Measurements from ENCODE around the gene TRPV5.

Gene TRPV5

DNA sequence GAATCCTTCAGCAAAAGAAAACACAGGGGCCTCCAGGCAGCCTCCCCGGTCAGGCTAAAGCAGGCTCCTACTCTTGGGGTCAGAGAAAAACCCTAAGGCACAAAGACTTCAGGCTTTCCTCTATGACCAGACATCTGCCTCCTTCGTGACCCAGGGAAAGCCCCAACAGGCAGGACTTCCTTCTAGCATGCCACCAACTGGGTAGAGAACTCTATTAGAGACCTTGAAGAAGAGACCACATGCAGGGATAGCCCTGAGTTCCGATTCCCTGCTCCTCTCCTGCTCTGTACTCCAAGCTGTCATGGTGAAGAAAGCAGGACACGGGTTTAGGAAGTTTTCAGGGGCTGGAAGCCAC, 49.3 kb downstream of the TRPV5 start:
- no peak for DNase-seq

- DNase-seq, result no peak
Observed at GRCh38 chr7:142883571-142884285, 49.8 kb downstream of the TRPV5 start.

DNA sequence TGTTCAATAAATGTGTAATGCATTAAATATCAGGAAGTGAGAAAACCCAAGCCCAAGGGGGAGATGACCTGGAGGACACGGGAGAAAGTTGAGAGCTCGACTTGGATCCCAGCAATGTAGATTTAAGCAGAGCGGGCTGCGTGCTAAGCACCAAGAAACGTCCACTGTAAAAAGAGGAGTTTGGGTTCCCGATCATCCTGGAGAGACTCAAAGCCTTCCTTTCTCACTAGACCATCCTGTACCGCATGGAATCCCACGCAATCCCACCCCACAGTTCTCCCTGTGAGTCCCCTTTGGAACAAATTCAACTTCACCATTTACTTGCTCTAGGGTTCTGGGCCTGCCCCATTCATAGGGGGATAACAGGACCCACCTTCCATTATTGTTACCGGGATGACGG, 50.4 kb downstream of the TRPV5 start:
- DNase-seq, result no peak

GRCh38 chr7:142882338-142882678, 51.2 kb downstream of the TRPV5 start:
- DNase-seq, result no peak

DNA sequence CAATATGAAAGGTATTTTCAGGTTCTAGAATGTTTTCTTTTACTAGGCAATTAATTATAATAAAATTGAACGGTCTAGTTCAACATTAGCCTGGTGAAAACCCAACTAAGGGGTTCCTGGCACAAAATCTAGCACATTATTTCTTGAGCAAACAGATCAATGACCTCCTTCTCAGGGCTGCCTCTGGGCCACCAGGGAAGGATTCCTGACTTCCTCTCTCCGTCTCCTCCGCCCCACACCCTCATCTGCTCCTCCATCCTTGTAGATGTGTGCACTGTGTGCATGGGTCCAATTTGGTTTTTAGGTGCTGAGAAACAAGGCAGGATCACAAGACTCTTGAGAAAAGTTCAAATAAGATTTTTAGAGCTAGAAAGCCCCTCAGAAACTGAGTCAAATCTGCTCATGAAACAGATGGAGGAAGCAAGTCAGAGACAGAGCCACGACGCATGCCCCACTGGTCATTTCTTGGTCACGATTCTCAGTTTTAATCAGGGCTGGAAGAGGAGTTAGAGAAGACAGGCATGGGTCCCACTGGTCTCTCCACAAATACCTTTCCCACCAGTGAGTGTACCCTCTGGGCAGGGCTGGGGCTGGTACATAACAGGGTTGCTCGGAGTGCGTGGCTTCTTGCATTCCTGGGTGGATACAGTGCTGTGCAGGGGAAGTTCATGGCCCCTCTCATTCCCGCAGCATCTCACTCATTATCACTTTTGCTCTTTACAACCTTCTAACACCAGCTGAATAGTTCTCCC, 51.8 kb downstream of the TRPV5 start:
- no peak for DNase-seq

- DNase-seq, result peak; percentile 44
Observed at GRCh38 chr7:142880876-142881505, 52.6 kb downstream of the TRPV5 start.

GRCh38 chr7:142879060-142879459, 54.5 kb downstream of the TRPV5 start:
- no peak for DNase-seq

DNA sequence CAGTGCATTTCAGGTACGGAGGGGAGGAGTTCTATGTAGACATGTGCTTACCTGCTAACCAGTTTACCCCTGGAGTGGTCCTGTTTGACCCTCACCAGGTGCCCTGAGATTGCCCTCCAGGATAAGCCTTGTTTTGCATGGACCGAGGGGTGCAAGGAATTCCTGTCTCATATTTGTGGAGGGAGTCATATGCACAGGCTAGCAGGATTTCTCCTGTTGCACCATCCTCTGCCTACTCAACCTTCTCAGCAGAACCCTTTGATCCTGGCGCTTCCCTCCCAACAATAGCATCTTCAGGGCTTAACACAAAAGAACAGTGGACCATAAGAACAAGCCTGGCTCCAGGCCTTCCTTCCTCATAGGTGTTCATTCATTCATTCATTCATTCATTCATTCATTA, 55.2 kb downstream of the TRPV5 start:
- DNase-seq, result no peak

- DNase-seq, result no peak
Observed at GRCh38 chr7:142876991-142877910, 56.3 kb downstream of the TRPV5 start.

- no peak for DNase-seq
Observed at GRCh38 chr7:142876236-142876960, 57.1 kb downstream of the TRPV5 start.

DNA sequence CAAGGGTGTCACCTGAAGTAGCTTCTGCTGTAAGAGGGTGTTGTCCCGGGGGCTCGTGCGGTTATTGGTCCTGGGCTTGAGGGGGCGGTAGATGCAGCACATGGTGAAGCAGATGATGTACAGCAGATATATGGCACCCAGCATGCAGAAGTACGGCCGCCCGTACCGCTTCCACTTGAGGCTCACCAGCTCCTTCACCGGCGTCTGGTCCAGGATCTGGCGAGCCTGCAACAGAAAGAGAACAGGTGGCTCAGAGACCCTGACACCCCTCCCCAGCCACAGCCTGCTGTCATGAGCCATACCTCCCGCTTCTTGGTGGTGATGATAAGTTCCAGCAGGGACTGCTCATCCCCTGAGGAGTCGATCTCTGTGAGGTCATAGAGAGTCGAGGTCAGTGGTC, 58.1 kb downstream of the TRPV5 start:
- DNase-seq, result no peak

- no peak for DNase-seq
Observed at GRCh38 chr7:142874837-142875236, 58.7 kb downstream of the TRPV5 start.

DNA sequence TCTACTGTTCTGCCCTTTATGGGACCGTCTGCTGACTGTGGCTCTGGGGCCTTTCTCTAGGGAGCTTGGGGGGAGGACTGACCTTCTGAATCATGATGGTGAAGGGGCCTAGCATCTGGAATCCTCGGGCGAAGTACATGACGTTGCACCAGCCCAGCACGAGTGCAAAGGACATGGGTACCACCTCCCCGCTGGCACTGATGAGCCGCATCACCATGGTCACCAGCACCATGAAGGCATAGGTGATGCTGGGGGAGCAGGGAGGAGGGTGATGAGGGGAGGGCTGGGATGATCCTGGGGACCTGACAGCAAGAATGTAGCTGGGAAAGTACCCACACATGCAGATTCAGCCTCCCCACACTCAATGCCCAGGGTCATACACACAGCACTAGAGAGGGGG, 59.1 kb downstream of the TRPV5 start:
- DNase-seq, result no peak

- DNase-seq, result no peak
Observed at GRCh38 chr7:142873871-142874270, 59.7 kb downstream of the TRPV5 start.

DNA sequence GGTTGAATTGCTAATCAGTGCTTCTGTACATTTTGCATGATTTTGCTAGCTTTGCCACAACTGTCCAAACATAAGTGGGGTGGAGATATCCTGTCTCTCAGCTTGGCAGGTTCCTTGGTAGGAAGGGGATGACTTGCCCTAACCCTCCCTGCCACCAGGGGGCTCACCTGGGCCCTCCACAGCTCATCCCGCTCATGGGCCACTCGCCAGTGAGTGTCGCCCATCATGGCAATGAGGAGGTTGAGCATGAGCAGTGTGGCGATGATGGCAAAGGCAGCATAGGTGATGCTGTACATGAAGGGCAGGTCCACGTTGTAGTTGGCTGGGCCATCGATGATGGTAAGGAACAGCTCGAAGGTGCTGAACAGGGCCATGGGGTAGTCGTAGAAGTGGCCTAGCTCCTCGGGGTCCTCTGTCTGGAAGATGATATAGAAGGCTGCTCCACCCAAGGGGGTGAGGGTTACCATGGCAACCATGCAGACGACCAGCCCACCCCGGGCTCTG, 60.2 kb downstream of the TRPV5 start:
- peak; percentile 35 for DNase-seq

DNA sequence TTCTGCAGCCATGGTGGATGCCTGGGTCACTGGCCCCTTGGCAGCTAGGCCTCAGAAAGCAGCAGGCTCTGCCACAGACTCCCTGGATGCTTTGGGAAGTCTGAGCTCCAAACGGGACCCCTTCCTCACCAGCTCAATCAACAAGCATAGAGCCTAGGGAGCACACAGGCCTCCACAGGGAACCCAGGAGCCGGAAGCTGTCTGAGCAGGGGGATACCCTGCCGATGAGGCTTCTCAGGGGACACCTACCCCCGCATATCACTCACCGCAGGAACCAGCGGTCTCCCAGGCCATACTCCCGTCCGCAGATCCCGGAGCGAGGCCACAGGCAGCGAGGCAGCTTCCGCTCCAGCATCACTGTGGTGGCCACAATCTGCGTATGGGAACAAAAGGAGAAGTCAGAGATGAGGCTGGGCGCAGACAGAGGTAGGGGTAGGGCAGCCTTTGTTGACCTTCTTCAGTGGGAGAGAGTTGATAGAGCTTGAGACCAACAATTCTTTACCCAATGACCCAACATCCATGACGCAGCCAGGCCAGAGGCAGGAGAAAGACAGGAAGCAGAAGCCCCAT, 61.4 kb downstream of the TRPV5 start:
- no peak for DNase-seq

DNA sequence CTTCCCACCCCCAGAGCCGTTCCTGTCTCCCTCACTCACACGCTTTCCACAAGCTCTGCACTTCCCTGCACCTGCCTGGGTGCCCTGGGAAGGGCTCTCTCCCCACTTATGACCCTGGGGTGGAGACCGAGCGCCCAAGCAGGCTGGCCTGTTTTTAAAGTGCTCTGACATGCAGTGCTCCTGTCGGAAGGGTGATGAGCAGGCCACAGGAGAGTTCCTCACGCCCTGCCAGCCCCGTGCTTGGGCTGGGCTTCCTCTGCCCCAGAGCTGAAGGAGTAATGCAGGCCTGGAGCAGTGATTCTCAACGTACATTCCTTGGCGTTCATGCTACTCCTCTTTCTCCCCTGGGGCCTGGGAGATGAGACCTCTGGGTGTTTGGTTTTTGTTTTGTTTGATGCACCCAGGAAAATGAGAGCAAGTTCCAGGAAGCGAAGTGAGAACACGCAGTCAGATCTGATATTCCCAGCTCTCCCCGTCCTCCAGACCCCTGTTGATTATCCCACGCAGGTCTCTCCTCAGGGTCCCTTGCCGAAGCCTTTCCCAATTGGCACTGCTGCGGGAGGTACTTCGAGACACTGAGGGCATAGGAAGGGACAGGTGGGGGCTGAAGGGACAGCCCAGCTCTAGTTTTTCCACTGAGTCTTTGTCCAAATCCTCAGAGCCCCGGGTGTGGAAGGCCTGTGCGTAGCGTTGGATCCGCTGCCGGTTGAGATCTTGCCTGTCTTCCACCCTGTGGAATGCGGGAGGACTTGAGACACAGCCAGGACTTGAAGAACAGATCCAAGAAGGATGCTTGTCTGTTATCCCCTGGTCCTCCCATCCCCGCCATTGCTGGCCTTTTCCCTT, 62.1 kb downstream of the TRPV5 start:
- no peak for DNase-seq

DNA sequence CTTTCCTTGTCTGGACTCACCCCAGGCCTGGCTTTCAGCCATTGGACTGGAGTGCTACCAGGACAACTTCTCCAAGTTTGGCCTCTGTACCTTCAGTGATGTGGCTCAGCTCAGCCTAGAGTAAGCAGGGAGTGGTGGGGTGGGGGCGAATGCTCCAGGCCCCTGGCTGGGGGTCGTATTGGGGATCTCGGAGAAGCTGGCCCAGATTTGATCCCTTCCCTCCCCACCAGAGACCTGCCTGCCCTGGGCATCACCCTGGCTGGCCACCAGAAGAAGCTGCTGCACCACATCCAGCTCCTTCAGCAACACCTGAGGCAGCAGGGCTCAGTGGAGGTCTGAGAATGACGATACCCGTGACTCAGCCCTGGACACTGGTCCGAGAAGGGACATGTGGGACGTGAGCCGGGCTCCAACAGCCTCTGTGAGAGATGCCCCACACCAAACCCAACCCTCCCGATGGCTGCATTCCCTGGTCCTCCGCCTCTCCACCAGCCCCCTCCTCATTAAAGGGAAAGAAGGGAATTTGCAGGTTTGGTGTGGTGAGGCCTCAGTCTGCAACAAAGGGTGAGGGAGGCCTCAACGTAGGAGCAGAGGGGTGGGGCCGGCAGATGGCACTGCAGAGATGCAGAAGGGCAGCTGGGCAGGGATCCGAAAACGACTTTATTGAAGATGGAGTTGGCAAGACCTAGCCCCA, 62.8 kb downstream of the TRPV5 start:
- DNase-seq, result no peak

DNA sequence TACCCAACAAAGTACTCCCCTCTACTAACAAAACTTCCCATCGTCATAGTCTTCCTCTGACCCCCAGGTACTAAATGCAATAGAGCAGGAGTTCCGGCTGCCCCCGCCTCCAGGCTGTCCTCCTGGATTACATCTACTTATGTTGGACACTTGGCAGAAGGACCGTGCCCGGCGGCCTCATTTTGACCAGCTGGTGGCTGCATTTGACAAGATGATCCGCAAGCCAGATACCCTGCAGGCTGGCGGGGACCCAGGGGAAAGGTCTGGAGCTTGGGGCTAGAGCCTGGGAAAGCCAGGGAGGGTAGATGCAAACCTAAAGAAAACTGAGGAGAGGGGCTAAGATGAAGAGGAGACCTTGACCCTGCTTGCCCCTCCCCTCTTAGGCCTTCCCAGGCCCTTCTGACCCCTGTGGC, 63.4 kb downstream of the TRPV5 start:
- no peak for DNase-seq

DNA sequence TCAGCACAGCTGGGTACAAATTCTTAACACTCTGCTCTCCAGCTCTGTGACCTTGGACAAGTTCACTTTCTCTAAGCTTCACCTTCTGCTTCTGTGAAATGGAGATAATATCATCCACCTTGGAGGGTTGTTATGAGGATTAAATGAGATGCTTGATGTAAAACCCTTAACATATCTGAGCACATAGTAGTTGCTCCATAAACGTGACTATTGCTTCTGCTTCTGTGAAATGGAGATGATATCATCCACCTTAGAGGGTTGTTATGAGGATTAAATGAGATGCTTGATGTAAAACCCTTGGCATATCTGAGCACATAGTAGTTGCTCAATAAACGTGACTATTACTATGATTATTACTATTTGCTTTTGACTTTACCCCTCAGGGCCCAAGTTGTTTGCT, 64.1 kb downstream of the TRPV5 start:
- no peak for DNase-seq

Measured in activated T-cell treated with anti-CD3 and anti-CD28 coated beads, Interleukin-2, amount 50 U/mL, for 1 hour (primary cell).